Activated T-helper 1 cell treated with Interleukin-2 at 50 U/mL for 16 hours (primary cell): ENCODE data around the gene POC1B.

Experiments used
- DNase-seq: peaks from one replicate; pipeline ENCODE4 v3.0.0-alpha.2; 2020; ENCODE audit warnings: low read depth

The POC1B gene

DNA sequence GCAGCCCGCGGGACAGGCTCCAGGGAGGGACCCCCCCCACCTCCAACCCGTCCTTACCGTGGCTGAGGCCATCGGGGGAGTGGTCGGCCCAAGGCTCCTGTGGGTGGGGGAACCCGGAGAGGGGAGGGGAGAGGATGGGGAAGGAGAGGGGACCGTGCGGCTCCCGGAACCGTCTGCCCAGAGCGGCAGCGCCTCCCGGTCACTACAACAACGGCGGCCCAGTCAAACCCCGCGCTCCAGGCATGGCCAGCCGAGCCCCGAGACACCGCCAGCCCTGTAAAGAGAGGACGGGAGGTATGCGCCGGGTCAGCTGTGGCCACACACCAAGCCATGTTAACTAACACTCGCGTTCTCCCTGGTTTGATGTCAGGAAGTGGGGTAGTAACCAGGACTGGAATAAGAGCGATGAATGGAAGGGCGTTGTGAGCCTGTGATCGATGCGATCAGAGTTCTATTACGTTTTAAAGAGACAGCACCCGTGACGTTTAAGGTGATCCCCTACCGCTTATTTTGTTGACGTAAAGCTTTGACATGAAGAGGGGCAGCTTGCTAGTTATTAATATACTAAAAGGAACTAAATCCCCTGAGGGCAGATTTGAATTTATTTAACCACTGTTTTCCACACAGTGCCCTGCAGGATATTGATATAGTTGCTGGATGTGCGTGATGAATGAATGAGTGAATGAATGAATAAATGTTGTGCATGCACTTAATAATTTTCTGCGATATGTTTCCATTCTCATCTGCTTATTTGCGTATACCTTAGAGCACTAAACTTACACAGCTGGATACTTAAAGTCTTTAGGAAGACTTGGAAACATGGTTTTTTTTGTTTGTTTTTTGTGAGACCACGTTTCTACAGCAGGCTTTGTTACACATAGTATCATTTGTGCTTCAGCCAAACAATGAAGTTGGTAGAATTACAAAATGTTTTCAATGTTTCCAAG is at the start of gene POC1B:
Gene POC1B, minus strand, starts transcription at position 224 of the 947 bp plus-strand sequence. Its CDS starts 152 bp downstream, at position 72.
- peak; percentile 34 for DNase-seq

DNA sequence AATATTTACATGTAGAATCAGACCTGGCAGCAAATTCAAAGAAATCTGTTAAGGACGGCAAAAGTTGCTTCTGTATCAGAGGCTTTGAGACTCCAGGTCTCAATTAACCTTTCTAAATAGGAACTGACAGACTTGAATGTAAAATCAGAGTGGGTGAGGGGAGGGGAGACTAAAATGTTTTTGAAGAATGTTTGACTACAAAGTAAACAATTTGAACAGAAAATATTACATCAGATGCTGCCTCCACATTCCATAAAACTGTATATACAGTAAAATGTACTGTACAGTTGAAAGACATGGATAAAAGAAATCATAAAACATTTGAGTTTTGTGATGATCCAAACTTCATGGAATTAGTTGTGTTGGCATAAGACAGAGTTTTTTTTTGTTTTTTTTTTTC is 49.5 kb upstream of the POC1B start:
- no peak for DNase-seq

DNA sequence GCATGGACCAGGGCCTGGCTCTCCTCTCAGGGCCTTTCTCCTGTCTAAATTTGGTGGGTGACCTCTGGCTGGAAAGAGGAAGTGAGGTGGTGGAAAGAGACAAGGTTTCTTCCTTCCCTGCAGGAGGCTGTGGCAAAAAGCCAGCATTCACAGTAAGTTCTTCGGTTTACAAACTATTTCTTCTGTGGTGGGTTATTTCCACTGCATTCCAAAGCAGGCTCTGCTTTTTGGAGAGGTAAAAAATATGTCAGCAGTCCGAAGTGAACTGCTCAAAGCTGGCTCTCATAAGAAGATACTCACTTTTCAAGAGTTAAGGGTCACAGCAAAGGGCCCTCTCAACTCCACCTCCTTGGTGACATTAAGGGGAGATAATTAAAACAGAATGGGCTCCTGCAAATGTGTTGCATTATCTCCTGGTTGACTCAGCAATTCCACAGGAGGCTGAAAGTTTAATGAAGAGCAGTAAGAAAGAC is 48.9 kb upstream of the POC1B start:
- no peak for DNase-seq

DNA sequence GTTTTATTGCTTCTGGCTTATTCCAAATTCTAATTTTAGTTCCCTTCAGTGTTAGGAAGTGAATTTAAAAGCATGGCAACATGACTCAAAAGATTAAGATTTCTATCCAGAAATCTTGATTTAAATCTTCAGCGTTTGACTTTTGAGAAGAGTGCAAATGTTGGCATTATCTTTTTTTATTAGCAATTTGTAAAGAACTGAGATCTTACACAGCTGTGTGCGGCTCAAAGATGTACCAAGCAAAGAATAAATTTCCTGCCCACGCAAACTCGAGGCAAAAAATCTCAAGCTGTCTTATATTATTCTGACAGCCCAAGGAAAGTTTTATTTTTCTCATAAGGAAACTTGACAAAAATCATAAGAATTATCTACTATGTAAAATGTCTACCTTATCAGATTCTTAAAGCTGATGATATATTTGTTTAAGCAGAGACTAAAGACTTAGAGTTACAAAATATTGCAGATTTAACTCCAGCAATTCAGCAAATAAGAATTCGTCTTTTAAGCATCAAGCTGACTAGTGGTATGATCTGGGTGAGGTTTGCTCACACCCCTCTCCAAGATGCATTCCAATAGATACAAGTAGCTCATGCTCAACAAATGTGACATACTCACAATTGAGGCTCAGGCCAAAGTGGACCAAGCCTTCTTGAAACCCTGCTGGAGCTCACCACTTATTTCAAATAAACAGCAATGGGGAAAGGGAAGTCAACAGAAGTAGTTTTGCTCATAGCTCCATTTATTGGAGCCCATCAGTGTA is 47.4 kb upstream of the POC1B start:
- DNase-seq, result no peak

DNA sequence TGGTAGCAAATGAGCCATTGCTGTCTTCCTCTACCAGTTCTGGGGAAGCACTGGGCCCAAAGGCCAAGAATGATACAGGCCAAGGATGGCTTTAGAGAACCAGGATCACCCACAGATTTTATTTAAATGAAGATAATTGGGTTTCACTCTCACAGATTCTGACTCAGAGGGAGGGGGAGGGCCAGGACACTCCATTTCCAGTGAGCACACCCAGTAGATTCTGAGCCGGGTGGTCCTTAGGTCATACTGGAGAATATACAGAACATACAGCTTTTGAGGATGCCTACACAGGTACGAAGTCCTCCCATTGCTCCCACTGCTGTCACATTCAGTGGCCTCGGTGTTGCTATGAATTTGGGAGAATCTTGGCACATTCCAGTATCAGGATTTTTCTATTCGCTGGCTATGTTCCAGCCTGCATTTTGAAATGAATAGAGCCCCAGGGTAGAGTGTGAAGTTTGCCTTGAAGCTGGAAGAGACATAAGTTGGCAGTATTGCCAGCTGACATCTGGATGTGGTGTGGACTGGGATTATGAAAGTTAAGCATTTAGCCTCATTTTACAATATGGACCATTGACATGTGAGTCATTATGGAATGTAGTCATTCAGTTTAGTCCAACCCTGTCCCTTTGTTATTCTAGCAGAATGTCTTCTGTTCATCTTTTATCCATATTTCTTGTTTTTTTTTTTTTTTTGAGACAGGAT is 45.8 kb upstream of the POC1B start:
- no peak for DNase-seq

DNA sequence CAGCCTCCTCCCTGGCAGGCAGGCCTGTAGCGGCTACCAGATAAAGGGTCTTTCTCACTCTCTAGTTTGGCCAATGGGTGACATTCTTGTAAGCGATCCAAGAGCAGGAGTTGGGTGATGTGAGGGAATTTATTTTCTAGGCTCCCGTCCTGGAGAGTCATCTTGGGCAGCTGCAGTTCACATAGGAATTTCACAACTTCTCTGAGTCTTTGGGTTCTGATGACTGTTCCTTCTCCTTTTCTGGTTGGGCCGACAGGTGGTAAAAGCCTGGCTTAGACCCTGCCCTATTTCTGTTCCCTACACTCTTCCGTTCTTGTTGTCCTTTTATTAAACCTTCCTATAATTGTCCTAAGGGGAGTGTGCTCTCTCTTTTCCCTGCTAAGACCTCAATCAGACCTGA is 42.6 kb upstream of the POC1B start:
- no peak for DNase-seq

DNA sequence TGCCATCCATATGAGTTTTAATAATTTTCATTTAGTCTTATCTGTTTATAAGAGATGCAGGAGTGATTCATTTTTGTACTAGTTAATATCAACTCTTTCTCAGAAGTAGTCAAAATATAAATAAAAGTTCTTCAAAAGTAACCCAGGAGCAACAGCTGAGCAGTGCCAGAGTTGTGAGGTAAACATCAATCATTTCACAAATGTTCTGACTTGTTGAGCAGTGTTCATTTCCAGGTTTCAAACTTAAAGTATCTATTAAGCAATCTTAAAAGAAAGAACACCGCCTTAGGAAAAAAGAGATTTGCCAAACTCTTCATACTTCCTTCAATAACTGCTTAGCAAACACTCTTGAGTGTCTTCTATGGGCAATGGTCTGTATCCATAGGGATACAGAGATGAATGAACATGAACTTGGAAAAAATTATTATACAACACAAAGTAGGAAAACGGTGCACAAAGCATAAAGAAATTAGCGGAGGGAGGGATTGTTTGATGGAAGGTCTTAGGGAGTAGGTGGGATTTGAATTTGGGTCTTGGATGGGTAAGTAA is 41.9 kb upstream of the POC1B start:
- no peak for DNase-seq

DNA sequence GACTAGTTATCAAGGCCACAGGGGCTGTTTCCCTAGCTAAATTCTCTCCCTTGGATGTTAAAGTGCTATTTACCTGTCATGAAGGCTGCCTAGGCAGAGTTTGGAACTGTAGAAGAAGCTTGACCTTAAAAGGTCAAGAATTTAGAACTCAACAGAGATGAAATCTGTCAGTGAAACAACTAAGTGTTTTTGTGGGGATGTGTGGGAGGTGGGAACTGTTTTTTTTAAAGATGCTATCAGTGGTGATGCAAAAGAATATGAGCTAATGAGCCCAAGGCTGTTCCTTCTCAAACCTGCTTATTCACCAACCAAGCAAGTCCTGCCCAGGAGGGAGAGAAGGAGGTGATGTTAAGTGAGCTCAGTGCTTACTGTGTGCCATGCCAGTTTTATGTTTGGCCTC is 40.8 kb upstream of the POC1B start:
- no peak for DNase-seq

DNA sequence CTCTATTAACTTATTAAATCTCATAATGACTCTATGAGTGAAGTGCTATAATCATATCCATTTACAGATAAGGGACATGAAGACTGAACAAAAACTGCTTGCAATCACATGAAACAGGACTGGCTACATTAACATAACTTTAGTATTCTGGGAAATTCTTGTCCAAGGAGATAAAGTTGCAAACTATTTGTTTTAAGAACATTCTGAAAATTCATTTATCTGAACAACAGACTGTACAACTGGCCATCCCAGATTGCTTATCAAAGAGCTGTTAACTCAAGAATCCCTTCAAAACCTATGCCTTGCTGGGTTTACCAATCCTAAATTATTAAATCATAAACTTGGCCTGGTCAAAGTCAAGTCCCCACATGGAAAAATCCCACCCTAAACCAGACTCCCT is 39.2 kb upstream of the POC1B start:
- no peak for DNase-seq

DNA sequence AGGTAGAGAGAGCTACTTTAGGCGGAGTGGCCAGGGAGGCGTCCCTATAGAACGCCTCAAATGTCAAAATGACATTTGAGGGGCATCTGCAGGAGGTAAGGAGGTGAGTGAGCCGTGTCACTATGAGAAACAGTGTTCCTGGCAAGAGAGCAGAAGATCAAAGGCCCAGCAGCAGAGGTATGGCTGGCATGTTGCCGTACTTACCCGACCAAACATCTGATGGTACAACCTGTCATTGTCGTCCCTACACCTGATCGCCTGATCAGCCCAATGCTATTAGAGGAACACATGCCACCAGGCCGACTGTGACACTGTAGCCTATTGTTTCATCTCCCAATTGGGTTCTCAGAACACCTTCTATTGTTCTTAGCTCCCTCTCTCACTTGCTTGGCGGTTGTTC is 33.9 kb upstream of the POC1B start:
- DNase-seq, result no peak

DNA sequence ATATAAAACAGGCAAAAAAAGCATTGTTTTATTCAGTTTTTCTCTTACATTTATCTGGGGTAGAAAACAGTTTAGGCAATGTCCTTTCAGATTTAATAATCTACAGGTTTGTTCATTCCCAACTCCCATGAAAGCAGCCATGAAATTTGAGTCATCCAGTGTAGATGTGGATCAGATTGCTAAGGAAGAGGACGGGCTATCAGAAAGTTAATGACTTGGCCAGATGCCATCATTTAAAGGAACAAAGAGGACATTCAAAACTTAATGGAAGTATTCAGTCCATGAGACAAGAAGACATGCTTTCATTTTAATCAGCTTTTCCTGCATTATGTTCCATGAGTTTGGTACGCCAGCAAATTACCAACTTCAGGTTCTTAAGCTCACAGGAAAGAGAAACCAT is 31.1 kb upstream of the POC1B start:
- no peak for DNase-seq

DNA sequence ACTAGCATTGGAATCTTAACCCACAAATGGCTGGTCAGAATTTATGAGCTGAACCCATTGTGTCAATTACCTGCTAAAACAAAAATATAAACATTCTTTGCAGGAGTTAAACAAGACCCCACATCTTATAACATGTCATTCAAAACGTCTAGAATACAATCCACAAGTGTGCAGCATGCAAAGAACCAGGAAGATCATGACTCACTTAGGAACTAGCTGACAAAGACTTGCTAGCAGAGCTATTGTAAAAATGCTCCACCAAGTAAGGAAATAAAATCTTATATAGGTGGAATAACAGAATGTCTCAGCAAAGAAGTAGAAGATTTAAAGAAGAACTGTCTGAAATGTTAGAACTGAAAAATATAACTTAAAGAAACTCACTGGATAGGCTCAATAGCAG is 26.5 kb upstream of the POC1B start:
- no peak for DNase-seq

DNA sequence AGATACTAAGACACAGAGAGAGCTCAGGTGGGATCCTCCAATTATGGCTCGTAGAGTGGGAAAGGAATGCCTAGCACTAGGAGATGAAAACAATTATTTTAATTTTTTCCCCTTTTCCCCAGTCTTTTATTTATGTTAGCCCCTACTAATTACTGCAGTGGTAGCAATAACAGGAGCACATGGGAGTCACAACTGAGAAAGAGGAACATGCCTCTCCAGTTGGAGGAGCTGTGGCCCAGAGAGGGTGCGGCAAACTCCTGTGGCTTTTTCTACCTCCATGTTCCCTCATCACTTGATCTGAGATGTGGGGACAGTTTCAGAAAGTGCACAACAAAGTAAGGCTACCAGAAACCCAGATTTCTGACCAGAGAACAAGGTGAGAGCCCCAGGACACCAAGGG is 25.9 kb upstream of the POC1B start:
- DNase-seq, result no peak

DNA sequence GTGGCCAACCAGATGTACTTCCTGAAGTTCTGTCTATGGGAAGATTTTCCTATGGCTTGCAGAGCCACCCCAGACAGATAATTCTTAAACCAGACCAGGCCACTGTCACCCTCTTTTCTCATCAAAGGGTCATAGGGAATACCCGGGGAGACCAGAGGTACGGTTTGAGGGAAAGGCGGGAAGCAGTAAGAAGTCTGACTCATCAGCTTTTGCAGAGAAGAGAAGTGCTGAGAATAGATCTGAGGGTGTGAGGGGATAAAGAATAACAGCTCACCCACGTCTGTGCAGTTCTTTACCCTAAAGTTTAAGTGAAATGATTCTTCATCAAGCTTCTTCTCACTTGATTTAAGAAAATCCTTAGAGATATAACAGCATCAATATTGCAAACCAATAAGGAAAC is 21.3 kb upstream of the POC1B start:
- DNase-seq, result no peak

DNA sequence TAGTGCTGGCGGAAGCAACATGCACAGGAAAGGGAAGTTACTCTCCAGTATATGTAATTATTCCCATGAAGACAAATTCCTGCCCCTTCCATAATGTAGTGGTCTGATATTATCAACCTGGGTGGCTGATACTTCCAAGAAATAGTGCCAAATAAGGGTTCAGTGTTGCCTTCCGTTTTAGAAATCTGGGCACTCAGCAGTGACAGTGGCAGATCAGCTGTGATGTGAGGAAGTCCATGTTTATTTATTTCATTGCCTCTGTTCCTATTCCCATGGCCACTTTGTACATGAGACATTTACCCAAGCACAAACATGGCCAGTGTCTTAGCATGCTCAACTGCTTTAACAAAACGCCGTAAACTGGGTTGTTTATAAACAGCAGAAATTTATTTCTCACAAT is 20.3 kb upstream of the POC1B start:
- no peak for DNase-seq

DNA sequence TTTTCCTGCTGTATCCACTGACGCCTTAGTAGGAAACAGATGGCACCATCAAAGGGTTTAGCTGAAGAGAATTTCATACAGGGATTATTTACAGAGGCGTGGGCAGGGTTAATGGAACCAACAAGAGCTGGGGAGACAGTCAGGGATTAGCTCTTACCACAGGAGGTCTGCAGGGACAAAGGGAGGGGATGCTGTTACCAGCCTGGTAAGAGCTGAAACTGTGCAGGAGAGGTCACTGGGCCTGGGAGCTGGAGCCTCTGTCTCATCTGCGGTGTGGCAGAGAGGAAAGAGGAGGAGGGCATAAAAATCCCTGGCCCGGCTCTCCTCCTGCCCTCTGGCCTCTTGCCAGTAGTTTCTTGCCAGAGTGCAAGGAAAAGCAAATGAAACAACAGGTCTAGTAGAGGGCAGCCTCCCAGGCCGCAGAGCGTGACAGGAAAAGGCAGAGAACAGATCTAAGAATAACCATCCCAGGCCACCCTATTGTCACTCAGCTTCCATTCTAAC is 18.9 kb upstream of the POC1B start:
- DNase-seq, result no peak

DNA sequence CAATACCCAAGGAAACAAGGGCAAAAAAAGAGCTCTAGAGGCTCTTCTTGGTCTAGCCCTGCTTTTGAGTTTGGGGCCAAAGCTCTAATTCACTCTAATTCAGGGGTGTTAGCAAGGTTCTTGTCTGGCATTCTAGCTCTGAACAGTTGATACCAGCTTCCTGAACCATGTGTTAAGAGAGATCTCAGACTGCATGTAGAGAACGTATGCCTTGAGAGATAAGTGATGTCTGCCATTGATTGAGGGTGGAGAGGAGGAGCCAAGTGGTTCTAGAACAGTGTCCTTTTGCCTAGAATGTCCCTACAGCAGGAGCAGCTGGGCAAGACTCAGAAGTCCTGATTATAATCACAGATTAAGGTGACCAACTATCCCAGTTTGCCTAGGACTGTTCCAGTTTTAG is 18.2 kb upstream of the POC1B start:
- no peak for DNase-seq

DNA sequence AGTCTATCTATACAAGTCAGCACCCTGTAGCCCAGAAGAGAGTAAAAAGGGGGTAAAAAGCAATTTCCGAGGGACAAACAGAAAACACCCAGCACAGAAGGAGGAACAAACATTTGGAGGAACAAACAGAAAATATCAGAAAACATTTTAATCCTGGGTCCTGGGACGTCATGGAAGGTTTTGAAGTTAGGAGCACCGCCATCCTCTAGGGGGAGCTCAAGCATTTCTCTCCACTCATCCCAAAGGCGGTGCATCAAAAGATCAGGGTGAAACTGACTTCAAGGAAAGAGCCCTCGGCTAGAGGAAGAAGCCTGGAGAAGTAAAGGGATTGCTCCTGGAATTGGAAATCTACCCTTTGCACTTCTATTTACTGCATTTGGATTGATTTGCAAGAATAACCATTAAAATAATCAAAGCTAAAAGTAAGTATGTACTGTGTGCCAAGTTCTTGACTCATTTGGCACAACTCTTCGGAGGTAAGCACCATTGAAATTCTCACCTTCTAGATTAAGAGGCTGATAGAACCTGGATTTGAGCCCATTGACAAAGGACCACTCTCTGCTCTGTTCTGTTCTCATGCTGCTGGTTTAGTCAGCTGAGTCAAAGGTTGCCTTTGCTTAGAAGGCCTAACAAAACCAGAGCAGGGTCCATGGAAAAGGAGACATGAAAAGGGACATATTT is 17.2 kb upstream of the POC1B start:
- peak; percentile 31 for DNase-seq

DNA sequence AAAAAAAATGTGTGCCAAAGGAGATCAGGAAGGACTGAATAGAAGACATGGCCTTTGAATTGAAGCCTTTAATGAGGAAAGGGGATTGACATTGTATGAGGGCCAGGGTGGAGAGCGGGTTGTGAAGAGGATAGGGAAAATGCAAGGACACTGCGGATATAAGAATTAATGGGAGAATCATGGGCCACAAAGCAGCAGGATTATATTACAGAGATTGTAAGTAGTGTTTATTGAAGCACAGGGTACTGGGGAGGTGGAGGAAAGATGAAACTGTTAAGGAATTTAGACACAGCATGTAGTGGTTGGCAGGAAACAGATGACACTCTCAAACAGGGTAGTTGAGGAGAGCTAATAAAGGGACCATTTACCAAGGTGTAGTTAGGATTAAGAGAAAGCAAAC is 16.4 kb upstream of the POC1B start:
- DNase-seq, result no peak

DNA sequence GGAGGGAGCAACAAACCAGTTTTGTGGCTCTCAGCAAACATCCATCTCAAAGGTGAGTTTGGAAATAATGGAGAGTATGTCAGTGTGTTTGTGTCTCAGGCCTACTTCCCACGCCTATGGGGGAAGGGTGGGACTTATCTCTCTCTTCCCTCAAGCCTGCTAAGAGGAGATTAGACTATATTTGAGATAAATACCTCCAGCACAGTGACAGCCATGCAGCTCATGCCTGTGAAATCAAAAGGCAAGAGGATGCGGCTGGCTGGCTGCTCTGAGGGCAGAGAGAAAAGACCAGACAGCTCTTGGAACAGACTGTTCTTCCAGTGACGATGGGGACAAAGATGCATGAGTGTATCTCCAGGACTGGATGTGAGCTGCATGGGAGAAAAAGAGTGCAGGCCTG is 14.7 kb upstream of the POC1B start:
- no peak for DNase-seq

DNA sequence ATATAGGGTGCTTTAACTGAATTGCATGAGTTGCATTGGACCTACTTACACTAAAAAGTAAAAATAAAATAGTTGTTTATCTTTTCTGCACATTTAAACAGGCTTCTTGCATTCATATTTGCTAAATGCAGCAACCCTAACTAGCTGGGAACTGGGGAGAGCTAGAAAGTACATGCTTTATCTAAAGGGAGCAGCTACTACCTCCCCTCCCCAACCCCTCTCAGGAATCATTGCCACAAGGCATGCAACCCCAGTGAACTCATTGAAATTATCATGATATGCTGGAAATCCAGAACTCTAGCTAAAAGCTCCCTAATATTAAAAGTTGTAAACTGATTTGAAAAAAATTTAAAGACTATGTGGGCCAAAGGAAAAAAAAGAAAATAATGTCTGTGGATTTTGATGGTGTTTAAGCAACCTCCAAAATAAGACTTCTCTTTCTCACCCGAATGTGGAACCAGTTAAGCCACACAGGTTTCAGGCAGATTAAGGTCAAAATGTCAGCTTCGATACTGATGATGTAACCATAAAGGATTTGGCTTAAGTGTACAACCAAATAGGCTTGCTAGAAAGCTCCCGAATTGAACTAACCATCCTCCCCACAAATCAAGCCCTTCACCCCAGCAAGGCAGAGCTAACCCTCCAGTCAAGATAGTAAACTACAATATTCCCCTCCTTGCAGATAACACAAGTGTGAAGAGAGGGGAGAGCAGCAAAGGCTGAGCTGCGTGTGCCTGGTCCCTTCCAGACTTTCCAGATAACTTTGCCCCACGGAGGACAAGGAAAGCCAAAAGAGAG is 13.8 kb upstream of the POC1B start:
- no peak for DNase-seq
